ENCODE measurements around the gene AMIGO1. TPM values are rescaled to one million over a fixed set of nuclear protein-coding genes. Genes with fewer than 3 reads are reported as not detected.
A peak's percentile ranks its signal among the peaks of the same experiment; 100 is the strongest.

AMIGO1 gene
- total RNA-seq, 2 donors from 2014 or later, result 11.0 to 15.1 TPM

DNA sequence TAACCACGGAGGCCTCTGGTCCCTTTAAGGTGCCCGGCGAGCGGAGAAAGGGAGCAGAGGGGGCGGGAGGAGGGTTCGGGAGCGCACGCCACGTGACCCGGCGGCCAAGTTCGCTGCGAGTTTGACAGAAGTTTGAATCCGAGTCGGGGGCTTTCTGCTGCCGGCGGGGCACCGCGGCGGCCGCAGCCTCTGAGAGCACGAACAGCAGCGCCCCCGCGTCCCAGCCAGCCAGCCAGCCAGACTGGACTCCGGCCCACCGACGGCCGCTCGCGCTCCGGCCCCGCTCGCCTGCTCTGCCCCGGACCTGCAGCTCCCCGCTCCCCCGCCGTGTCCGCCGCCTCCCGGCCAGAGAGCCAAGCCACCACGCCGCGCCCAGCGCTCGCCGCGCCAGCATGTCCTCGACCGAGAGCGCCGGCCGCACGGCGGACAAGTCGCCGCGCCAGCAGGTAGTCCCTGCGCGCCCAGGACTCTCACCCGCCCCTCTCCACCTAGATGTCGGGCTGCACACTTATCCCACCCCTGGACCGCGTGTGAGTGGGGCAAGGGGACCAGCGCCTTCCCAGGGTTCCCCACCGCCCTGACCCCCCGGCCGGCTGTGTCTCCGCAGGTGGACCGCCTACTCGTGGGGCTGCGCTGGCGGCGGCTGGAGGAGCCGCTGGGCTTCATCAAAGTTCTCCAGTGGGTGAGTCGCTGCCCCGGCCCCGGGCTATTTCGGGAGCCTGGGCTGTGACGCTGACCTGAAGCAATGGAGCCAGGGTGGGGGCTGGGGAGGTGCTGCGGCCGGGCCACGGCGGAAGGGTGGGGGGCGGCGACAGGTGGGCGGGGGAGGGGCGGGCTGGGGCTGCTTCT, 42.9 kb downstream of the AMIGO1 start, which contains the start of gene SYPL2:
TSS of gene SYPL2 (plus strand) at position 95 of the 849 bp plus-strand sequence. CDS start at position 393, 298 bp downstream.
- Histone ChIP-seq H3K4me3 (peak within 1 kb of the TSS; percentile 61 to 69), H3K9me3 (no peaks in the 10 kb centered on the region), H3K27me3 (no peaks in the 10 kb centered on the region), H3K27ac (peak within 1 kb of the TSS; percentile 80 to 84), H3K36me3 (no peaks in the 10 kb centered on the region), H3K4me1 (peaks cover 0 to 17% of the 10 kb centered on the region in 2 donors)
- DNase-seq (ENCODE audit: low spot score), result no peak
- TF ChIP-seq, protein P1, sequence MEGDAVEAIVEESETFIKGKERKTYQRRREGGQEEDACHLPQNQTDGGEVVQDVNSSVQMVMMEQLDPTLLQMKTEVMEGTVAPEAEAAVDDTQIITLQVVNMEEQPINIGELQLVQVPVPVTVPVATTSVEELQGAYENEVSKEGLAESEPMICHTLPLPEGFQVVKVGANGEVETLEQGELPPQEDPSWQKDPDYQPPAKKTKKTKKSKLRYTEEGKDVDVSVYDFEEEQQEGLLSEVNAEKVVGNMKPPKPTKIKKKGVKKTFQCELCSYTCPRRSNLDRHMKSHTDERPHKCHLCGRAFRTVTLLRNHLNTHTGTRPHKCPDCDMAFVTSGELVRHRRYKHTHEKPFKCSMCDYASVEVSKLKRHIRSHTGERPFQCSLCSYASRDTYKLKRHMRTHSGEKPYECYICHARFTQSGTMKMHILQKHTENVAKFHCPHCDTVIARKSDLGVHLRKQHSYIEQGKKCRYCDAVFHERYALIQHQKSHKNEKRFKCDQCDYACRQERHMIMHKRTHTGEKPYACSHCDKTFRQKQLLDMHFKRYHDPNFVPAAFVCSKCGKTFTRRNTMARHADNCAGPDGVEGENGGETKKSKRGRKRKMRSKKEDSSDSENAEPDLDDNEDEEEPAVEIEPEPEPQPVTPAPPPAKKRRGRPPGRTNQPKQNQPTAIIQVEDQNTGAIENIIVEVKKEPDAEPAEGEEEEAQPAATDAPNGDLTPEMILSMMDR (IDR thresholded peaks at IDR 0.05), result peak in 1 of 2 donors; percentile 24

DNA sequence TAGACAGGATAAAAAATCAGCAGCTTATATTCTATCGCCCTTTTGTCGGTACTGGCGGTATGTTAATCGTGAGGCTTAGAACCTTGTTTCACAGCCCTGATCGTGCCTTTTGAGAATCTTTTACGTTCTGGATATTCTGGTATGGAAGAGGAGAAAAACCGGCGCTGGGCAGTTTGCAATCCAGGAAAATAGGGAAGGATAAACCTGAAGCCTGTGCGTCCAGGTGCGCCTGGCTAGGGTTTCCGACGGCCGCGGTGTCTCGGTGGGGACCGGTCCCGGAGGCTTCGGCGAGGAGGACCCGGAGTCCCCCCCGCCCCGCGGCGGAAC, 43.4 kb downstream of the AMIGO1 start:
- Histone ChIP-seq H3K9me3 (no peaks in the 10 kb centered on the region), H3K36me3 (no peaks in the 10 kb centered on the region), H3K27ac (peak overlapping the region; percentile 80 to 84), H3K4me1 (peaks cover 0 to 17% of the 10 kb centered on the region in 2 donors), H3K27me3 (no peaks in the 10 kb centered on the region), H3K4me3 (peak overlapping the region; percentile 61 to 69)
- DNase-seq (ENCODE audit: low spot score), result no peak
- TF ChIP-seq, protein P1 (IDR thresholded peaks at IDR 0.05), result no peak

DNA sequence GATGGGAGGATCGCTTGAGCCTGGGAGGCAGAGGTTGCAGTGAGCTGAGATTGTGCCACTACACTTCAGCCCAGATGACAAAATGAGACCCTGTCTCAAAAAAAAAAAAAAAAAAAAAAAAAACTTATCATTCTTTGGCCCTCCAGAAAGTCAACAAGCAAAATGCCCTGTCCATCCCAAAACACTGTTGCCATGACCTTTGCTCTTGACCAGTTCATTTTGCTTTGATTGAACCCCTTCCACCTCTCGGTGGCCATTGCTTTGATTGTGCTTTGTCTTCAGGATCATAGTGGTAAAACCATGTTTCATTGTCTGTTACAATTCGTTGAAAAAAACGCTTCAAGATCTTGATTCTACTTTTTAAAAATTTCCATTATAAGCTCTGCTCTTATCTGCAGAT, 51.7 kb downstream of the AMIGO1 start:
- Histone ChIP-seq H3K36me3 (no peaks in the 10 kb centered on the region), H3K27ac (no peak overlapping the region), H3K4me1 (no peaks in the 10 kb centered on the region), H3K4me3 (no peak overlapping the region), H3K27me3 (no peaks in the 10 kb centered on the region), H3K9me3 (peaks cover 0 to 5% of the 10 kb centered on the region in 2 donors)
- TF ChIP-seq, protein P1 (IDR thresholded peaks at IDR 0.05), result no peak
- DNase-seq (ENCODE audit: low spot score), result no peak

DNA sequence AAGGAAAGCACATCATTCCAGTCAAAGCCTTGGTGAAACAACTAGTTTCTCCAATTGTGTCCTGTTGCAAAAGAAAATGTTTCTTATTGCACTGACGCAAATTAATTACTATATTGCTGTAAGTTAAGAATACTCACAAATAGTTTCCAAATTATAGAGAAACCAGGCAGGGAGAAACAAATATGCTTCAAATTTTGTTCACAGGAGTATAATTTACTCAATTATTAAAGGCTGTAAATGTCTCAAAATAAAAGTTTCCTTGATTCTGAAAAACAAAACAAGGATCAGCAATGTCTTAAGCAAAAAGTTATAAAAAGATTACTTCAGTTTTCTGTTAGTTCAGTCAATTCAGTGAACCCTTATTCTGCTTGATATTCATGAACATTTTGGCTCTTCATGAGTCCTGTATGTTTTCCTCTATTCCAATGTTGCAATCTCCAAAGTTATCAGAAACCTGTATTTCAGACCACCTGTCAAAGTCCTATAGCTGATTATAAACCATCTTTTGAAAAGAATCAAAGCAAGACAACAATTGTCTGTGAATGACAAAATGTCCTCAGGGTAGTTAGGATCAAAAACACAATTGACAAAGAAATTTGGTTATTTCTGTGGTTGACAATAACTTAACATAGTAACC, 54.9 kb downstream of the AMIGO1 start:
- TF ChIP-seq, protein P1 (IDR thresholded peaks at IDR 0.05), result no peak
- Histone ChIP-seq H3K27me3 (no peaks in the 10 kb centered on the region), H3K4me3 (no peak overlapping the region), H3K27ac (no peak overlapping the region), H3K36me3 (no peaks in the 10 kb centered on the region), H3K9me3 (peaks cover 0 to 5% of the 10 kb centered on the region in 2 donors), H3K4me1 (no peaks in the 10 kb centered on the region)
- DNase-seq (ENCODE audit: low spot score), result no peak

Other genes with a start within 250 kb of the AMIGO1 start
- gene PSRC1, start 226.6 kb downstream of the AMIGO1 start, total RNA-seq, result 1 to 10 TPM; 2.2 to 2.4 TPM
- gene MYBPHL, start 202.7 kb downstream of the AMIGO1 start, total RNA-seq, result 100 to 1,000 TPM in 1 of 2 donors, 10 to 100 TPM in 1; 62.2 to 381 TPM
- 100 to 1,000 TPM; 114 to 120 TPM for gene SORT1, start 111.8 kb downstream of the AMIGO1 start, total RNA-seq
- 10 to 100 TPM; 19.8 to 27.6 TPM for gene PSMA5, start 83.3 kb downstream of the AMIGO1 start, total RNA-seq
- 1 to 10 TPM; 4.7 to 9.6 TPM for gene SYPL2, start 43.2 kb downstream of the AMIGO1 start, total RNA-seq
- gene ATXN7L2, start 25.8 kb downstream of the AMIGO1 start, total RNA-seq, result 1 to 10 TPM; 2.4 to 3.5 TPM
- gene CYB561D1, start 15.6 kb downstream of the AMIGO1 start, total RNA-seq, result 1 to 10 TPM; 2.6 to 6.9 TPM
- gene GPR61, start 30.1 kb upstream of the AMIGO1 start, total RNA-seq, result under 1 TPM; 0.11 to 0.16 TPM
- 1 to 10 TPM; 2.6 to 2.8 TPM for gene GNAI3, start 38.9 kb upstream of the AMIGO1 start, total RNA-seq
- under 1 TPM in 1 of 2 donors, not detected in 1; 0.59 TPM for gene GNAT2, start 109.9 kb upstream of the AMIGO1 start, total RNA-seq
- gene AMPD2, start 110.1 kb upstream of the AMIGO1 start, total RNA-seq, result 10 to 100 TPM; 16.1 to 17.9 TPM
- 10 to 100 TPM; 24.6 to 52.6 TPM for gene GSTM4, start 146.4 kb upstream of the AMIGO1 start, total RNA-seq
- 10 to 100 TPM; 31.7 to 53.8 TPM for gene GSTM2, start 158.3 kb upstream of the AMIGO1 start, total RNA-seq
- gene GSTM1, start 178.1 kb upstream of the AMIGO1 start, total RNA-seq, result 10 to 100 TPM in 1 of 2 donors, not detected in 1; 21.6 TPM
- gene GSTM5, start 202.5 kb upstream of the AMIGO1 start, total RNA-seq, result 1 to 10 TPM; 2.8 to 3.6 TPM
- 100 to 1,000 TPM; 121 to 197 TPM for gene GSTM3, start 231.3 kb upstream of the AMIGO1 start, total RNA-seq